Activated T-helper 2 cell treated with anti-CD3 and anti-CD28 coated beads, Interferon-gamma antibody, Interleukin-2, Interleukin-4, amounts not matched to agents 10 μg/mL and 5 μg/mL and 100 μg/mL, durations not matched to agents 14 hours and 24 hours and 36 hours (primary cell): ENCODE data around the gene CFAP46. TPM values are rescaled to one million over a fixed set of nuclear protein-coding genes. Genes with fewer than 3 reads are reported as not detected.
"Not testable (repeated sequence)": the region's sequence is repeated elsewhere in the genome, so short reads cannot be mapped to it uniquely, and the experiment has no call there.

Source experiments
- DNase-seq: peaks from one replicate; pipeline ENCODE4 v3.0.0; 2021; ENCODE audit warnings: low spot score
- H3K27ac Mint-ChIP-seq: one replicate; pipeline ENCODE4 v1.8.0; 2021; ENCODE audit warnings: mixed read lengths
- H3K27me3 Mint-ChIP-seq: one replicate; pipeline ENCODE4 v1.8.0; 2021; ENCODE audit warnings: low read depth, mixed read lengths
- H3K36me3 Mint-ChIP-seq: one replicate; pipeline ENCODE4 v1.8.0; 2021; ENCODE audit warnings: low read depth, mixed read lengths
- H3K4me1 Mint-ChIP-seq: one replicate; pipeline ENCODE4 v1.8.0; 2021; ENCODE audit warnings: low read depth, mixed read lengths
- H3K4me3 Mint-ChIP-seq: one replicate; pipeline ENCODE4 v1.8.0; 2021; ENCODE audit warnings: low read depth, mild to moderate bottlenecking, moderate library complexity, mixed read lengths
- H3K9me3 Mint-ChIP-seq: one replicate; pipeline ENCODE4 v1.8.0; 2021; ENCODE audit warnings: mixed read lengths
- intact Hi-C: fragments of 100-400 bp; cut with micrococcal nuclease; formaldehyde crosslinking; loops from one replicate; pipeline ENCODE4 v1.15.1; 2023
- total RNA-seq: library from RNA; stranded (reverse); gene quantifications from 2 replicates; pipeline ENCODE4 v1.2.3, GENCODE V29; 2022

Gene CFAP46
- total RNA-seq, 1 donor from 2014 or later, result not detected

- Mint-ChIP-seq H3K27me3 (peaks cover 2% of the 10 kb centered on the region), H3K4me1 (no peaks in the 10 kb centered on the region), H3K27ac (no peak overlapping the region), H3K9me3 (peaks cover 9% of the 10 kb centered on the region), H3K4me3 (no peak overlapping the region), H3K36me3 (no peaks in the 10 kb centered on the region)
- intact Hi-C loops, result no loop called here
- no peak for DNase-seq
These were observed 115.6 kb downstream of the CFAP46 start for GRCh38 chr10:132826524-132827422.

- H3K27me3 Mint-ChIP-seq, H3K36me3 Mint-ChIP-seq, H3K4me1 Mint-ChIP-seq, H3K4me3 Mint-ChIP-seq, H3K9me3 Mint-ChIP-seq, DNase-seq, H3K27ac Mint-ChIP-seq, intact Hi-C loops: not testable (repeated sequence)
These were observed 116.4 kb downstream of the CFAP46 start for GRCh38 chr10:132825783-132826523.

GRCh38 chr10:132820056-132820455 lies 122.3 kb downstream of the CFAP46 start:
- no peak overlapping the region for H3K4me3 Mint-ChIP-seq
- DNase-seq, result no peak
- H3K4me1 Mint-ChIP-seq, result no peaks in the 10 kb centered on the region
- intact Hi-C loops, result no loop called here
- H3K27me3 Mint-ChIP-seq, result peaks cover 2% of the 10 kb centered on the region
- peaks cover 4% of the 10 kb centered on the region for H3K9me3 Mint-ChIP-seq
- H3K36me3 Mint-ChIP-seq, result no peaks in the 10 kb centered on the region
- H3K27ac Mint-ChIP-seq, result no peak overlapping the region

- Mint-ChIP-seq H3K9me3 (peaks cover 4% of the 10 kb centered on the region), H3K36me3 (no peaks in the 10 kb centered on the region), H3K4me1 (no peaks in the 10 kb centered on the region), H3K27me3 (peaks cover 2% of the 10 kb centered on the region), H3K4me3 (no peak overlapping the region), H3K27ac (no peak overlapping the region)
- DNase-seq, result no peak
- intact Hi-C loops, result no loop called here
These were observed 124.6 kb downstream of the CFAP46 start for GRCh38 chr10:132817701-132818211.

GRCh38 chr10:132816718-132817117 lies 125.7 kb downstream of the CFAP46 start:
- no peak for DNase-seq
- Mint-ChIP-seq H3K36me3 (no peaks in the 10 kb centered on the region), H3K4me3 (no peak overlapping the region), H3K27ac (no peak overlapping the region), H3K4me1 (no peaks in the 10 kb centered on the region), H3K27me3 (peaks cover 2% of the 10 kb centered on the region), H3K9me3 (peaks cover 4% of the 10 kb centered on the region)
- intact Hi-C loops, result no loop called here

GRCh38 chr10:132815168-132815857 lies 127.1 kb downstream of the CFAP46 start:
- intact Hi-C loops, result no loop called here
- no peaks in the 10 kb centered on the region for H3K36me3 Mint-ChIP-seq

GRCh38 chr10:132814469-132814856 lies 127.9 kb downstream of the CFAP46 start:
- H3K36me3 Mint-ChIP-seq, result no peaks in the 10 kb centered on the region
- H3K9me3 Mint-ChIP-seq, result no peaks in the 10 kb centered on the region
- H3K4me1 Mint-ChIP-seq, result no peaks in the 10 kb centered on the region
- H3K4me3 Mint-ChIP-seq, result no peak overlapping the region
- intact Hi-C loops, result no loop called here
- peaks cover 2% of the 10 kb centered on the region for H3K27me3 Mint-ChIP-seq
- DNase-seq, result no peak
- no peak overlapping the region for H3K27ac Mint-ChIP-seq

More at GRCh38 chr10:132815168-132815857, 127.1 kb downstream of the CFAP46 start:
- DNase-seq, result no peak
- Mint-ChIP-seq H3K27ac (no peak overlapping the region), H3K9me3 (peaks cover 4% of the 10 kb centered on the region), H3K4me1 (no peaks in the 10 kb centered on the region), H3K27me3 (peaks cover 2% of the 10 kb centered on the region), H3K4me3 (no peak overlapping the region)

- intact Hi-C loops, result no loop called here
- Mint-ChIP-seq H3K27me3 (peaks cover 2% of the 10 kb centered on the region), H3K4me3 (no peak overlapping the region), H3K36me3 (no peaks in the 10 kb centered on the region), H3K9me3 (no peaks in the 10 kb centered on the region), H3K4me1 (no peaks in the 10 kb centered on the region), H3K27ac (no peak overlapping the region)
- no peak for DNase-seq
These were observed 128.6 kb downstream of the CFAP46 start for GRCh38 chr10:132813560-132814468.

GRCh38 chr10:132813001-132813401 lies 129.4 kb downstream of the CFAP46 start:
- no peaks in the 10 kb centered on the region for H3K9me3 Mint-ChIP-seq
- no peaks in the 10 kb centered on the region for H3K27me3 Mint-ChIP-seq
- intact Hi-C loops, result no loop called here
- no peaks in the 10 kb centered on the region for H3K4me1 Mint-ChIP-seq
- no peaks in the 10 kb centered on the region for H3K36me3 Mint-ChIP-seq
- no peak for DNase-seq
- no peak overlapping the region for H3K4me3 Mint-ChIP-seq
- no peak overlapping the region for H3K27ac Mint-ChIP-seq

GRCh38 chr10:132812520-132812919 lies 129.8 kb downstream of the CFAP46 start:
- H3K27ac Mint-ChIP-seq, result no peak overlapping the region
- H3K4me3 Mint-ChIP-seq, result no peak overlapping the region
- no peaks in the 10 kb centered on the region for H3K36me3 Mint-ChIP-seq
- no peaks in the 10 kb centered on the region for H3K9me3 Mint-ChIP-seq
- H3K4me1 Mint-ChIP-seq, result no peaks in the 10 kb centered on the region
- H3K27me3 Mint-ChIP-seq, result no peaks in the 10 kb centered on the region
- no peak for DNase-seq
- intact Hi-C loops, result no loop called here

- Mint-ChIP-seq H3K27me3 (no peaks in the 10 kb centered on the region), H3K4me3 (no peak overlapping the region), H3K36me3 (no peaks in the 10 kb centered on the region), H3K27ac (no peak overlapping the region), H3K9me3 (no peaks in the 10 kb centered on the region), H3K4me1 (no peaks in the 10 kb centered on the region)
- no peak for DNase-seq
- intact Hi-C loops, result no loop called here
These were observed 130.4 kb downstream of the CFAP46 start for GRCh38 chr10:132811891-132812481.
